Measurements from ENCODE around the gene NPAS3. TPM values are rescaled to one million over a fixed set of nuclear protein-coding genes. Genes with fewer than 3 reads are reported as not detected.

Gene NPAS3
- total and polyA plus RNA-seq, 2 of the 8 experiments (the other 6 are each of a cell fraction or from before 2014, with no cell fraction given) = 0.11 to 0.60 TPM

DNA sequence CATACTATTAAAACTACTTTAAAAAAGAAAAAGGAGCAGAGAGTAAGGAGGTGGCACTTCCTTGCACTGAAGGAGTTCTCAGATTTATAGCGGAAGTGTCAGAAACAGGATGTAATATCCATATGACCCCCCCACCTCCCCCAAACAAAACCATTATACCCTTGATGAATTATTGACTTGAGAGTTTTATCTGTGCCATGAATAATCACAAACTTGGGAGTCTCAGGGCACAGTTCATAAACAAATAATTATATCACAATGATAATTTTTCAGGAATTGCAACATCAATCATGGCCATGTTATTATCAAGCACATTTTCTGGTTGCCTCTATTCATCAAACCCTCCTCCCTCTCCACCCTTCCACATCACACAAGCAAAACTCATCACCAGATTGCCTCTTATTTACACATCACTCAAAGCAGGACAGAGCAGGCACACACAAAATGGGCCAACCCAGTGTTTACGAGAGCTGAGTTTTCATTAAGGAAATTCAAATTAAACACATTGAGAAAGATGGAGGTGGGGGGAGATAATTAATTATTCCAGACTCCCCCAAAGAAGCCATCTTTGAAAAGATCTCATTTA, 870.8 kb downstream of the NPAS3 start:
- H3K14ac ChIP-seq (ENCODE audit: insufficient read length) = no peak overlapping the region
- no peak overlapping the region for H3K23ac ChIP-seq (ENCODE audit: insufficient read length)
- no peaks in the 10 kb centered on the region for H4K20me1 ChIP-seq (replicated peaks in 1 of 2; ENCODE audit: control insufficient read depth in 1 of 2, insufficient read depth in 2 of 2, low read length in 2 of 2)
- ChIA-PET POLR2A (ENCODE audit: partially characterized antibody) (no interaction called here), CTCF (ENCODE audit: partially characterized antibody) (interaction anchor here (1.5 to 1.9 kb wide), 2 partner anchors 16 to 135 kb away, joined by 3 to 7 read pairs; no protein-coding TSS in a partner anchor)
- H2BK15ac ChIP-seq (ENCODE audit: low read length) = no peak overlapping the region
- no peak overlapping the region for H3K27ac ChIP-seq (ENCODE audit: low read depth, low read length)
- H2BK20ac ChIP-seq (ENCODE audit: low read length) = no peak overlapping the region
- no peaks in the 10 kb centered on the region for H3K36me3 ChIP-seq (ENCODE audit: control insufficient read depth in 2 of 4, insufficient read depth in 4 of 4, low read length in 3 of 4)
- no peaks in the 10 kb centered on the region for H3K27me3 ChIP-seq (replicated peaks in 1 of 4; ENCODE audit: control insufficient read depth in 3 of 4, extremely low read depth in 1 of 4, insufficient read depth in 3 of 4, low read length in 3 of 4)
- H3K18ac ChIP-seq (ENCODE audit: extremely low read depth, low read length) = no peak overlapping the region
- no peak overlapping the region for H2BK120ac ChIP-seq (replicated peaks; ENCODE audit: low read depth, low read length)
- no peak overlapping the region for H3K4me3 ChIP-seq (ENCODE audit: extremely low read depth in 1 of 4, insufficient read depth in 2 of 4, low read depth in 3 of 4, low read length in 4 of 4)
- FAIRE-seq (no peak), DNase-seq (ENCODE audit: low read depth in 1 of 2, low spot score in 2 of 2) (no peak)
- WGBS, 2 experiments (ENCODE audit: extremely low coverage in 1 of 2, insufficient coverage in 1 of 2, insufficient read length in 1 of 2, insufficient replicate concordance in 2 of 2, low coverage in 1 of 2, low lambda C conversion rate in 2 of 2, missing lambda C conversion rate in 1 of 2) = 91% methylated on average over 2 of the region's 2 CpGs; no CpG with 5 or more reads in 1 of the 2 experiments
- H2BK12ac ChIP-seq (ENCODE audit: low read depth, low read length) = no peak overlapping the region
- no peak overlapping the region for H4K5ac ChIP-seq (ENCODE audit: insufficient read length, low read depth, low read length)
- H2AK5ac ChIP-seq (ENCODE audit: low read depth, low read length) = no peak overlapping the region
- no peak overlapping the region for H4K91ac ChIP-seq (replicated peaks; ENCODE audit: insufficient read length, low read length)
- no peak overlapping the region for H4K8ac ChIP-seq (ENCODE audit: extremely low read depth, insufficient read depth, low read length)
- no peak overlapping the region for H2AFZ ChIP-seq (ENCODE audit: low read length)
- H3K23me2 ChIP-seq (ENCODE audit: low read depth, low read length) = peaks cover 2% of the 10 kb centered on the region; the same call in 1 of the 2 replicates
- no peak overlapping the region for H3K9ac ChIP-seq (replicated peaks in 1 of 4; ENCODE audit: extremely low read depth in 1 of 4, low read depth in 3 of 4, low read length in 3 of 4)
- no peak overlapping the region for H3K56ac ChIP-seq (replicated peaks; ENCODE audit: insufficient read length, low read depth, low read length)
- no peaks in the 10 kb centered on the region for H3K4me1 ChIP-seq (replicated peaks in 1 of 4; ENCODE audit: control insufficient read depth in 3 of 4, insufficient read depth in 4 of 4, low read length in 3 of 4)
- no peaks in the 10 kb centered on the region for H3K9me3 ChIP-seq (ENCODE audit: insufficient read depth in 2 of 2, low read depth in 1 of 2, low read length in 1 of 2)
- H3K4me2 ChIP-seq (ENCODE audit: insufficient read depth in 1 of 2, low read depth in 2 of 2, low read length in 2 of 2) = no peak overlapping the region
- H2BK5ac ChIP-seq (ENCODE audit: low read depth, low read length) = no peak overlapping the region
- TF ChIP-seq, protein P1, sequence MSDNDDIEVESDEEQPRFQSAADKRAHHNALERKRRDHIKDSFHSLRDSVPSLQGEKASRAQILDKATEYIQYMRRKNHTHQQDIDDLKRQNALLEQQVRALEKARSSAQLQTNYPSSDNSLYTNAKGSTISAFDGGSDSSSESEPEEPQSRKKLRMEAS (IDR thresholded peaks at IDR 0.05) = no peak
- no peak for TF ChIP-seq CREB1 (IDR thresholded peaks at IDR 0.05)
- no peak for TF ChIP-seq GTF2F1 (IDR thresholded peaks at IDR 0.05; ENCODE audit: borderline replicate concordance, low read depth, low read length)
- TF ChIP-seq BRCA1 (IDR thresholded peaks at IDR 0.05; ENCODE audit: low read depth, low read length) = no peak
- TF ChIP-seq POLR2A (IDR thresholded peaks at IDR 0.05; ENCODE audit: control extremely low read depth in 1 of 2, low read depth in 2 of 2, low read length in 2 of 2) = no peak
- TF ChIP-seq HDAC2 (IDR thresholded peaks at IDR 0.05; ENCODE audit: borderline replicate concordance in 1 of 2, low read depth in 2 of 2, low read length in 2 of 2) = no peak
- no peak for TF ChIP-seq TAF1 (IDR thresholded peaks at IDR 0.05; ENCODE audit: low read depth, low read length)
- TF ChIP-seq, protein P2, sequence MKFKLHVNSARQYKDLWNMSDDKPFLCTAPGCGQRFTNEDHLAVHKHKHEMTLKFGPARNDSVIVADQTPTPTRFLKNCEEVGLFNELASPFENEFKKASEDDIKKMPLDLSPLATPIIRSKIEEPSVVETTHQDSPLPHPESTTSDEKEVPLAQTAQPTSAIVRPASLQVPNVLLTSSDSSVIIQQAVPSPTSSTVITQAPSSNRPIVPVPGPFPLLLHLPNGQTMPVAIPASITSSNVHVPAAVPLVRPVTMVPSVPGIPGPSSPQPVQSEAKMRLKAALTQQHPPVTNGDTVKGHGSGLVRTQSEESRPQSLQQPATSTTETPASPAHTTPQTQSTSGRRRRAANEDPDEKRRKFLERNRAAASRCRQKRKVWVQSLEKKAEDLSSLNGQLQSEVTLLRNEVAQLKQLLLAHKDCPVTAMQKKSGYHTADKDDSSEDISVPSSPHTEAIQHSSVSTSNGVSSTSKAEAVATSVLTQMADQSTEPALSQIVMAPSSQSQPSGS (IDR thresholded peaks at IDR 0.05; ENCODE audit: low read length) = no peak
- no peak for TF ChIP-seq NRF1 (IDR thresholded peaks at IDR 0.05; ENCODE audit: low read depth, low read length)
- TF ChIP-seq RXRA (IDR thresholded peaks at IDR 0.05; ENCODE audit: insufficient read depth, low read depth, low read length) = no peak
- TF ChIP-seq SRF (IDR thresholded peaks at IDR 0.05; ENCODE audit: low read depth, low read length) = no peak
- H3K4ac ChIP-seq (replicated peaks; ENCODE audit: insufficient read length, low read depth, low read length) = no peak overlapping the region
- H3K79me2 ChIP-seq (ENCODE audit: control insufficient read depth in 1 of 2, insufficient read depth in 2 of 2, low read length in 2 of 2) = no peaks in the 10 kb centered on the region
- H3K79me1 ChIP-seq (ENCODE audit: low read depth, low read length) = no peaks in the 10 kb centered on the region

Data from H1 (cell line).